Measurements from ENCODE around the gene KIAA0753. TPM values are rescaled to one million over a fixed set of nuclear protein-coding genes. Genes with fewer than 3 reads are reported as not detected.

KIAA0753 gene
- total and polyA plus RNA-seq, 10 of the 15 experiments (the other 5 are each of a cell fraction or from before 2014, with no cell fraction given): 2.2 to 15.2 (median 7.7) TPM

- H3K9ac ChIP-seq (ENCODE audit: control insufficient read depth, insufficient read depth, low read length): no peak overlapping the region
- 40% methylated on average over 11 of the region's 11 CpGs for WGBS (ENCODE audit: insufficient coverage, insufficient replicate concordance, low lambda C conversion rate, missing lambda C conversion rate)
- peaks cover 11 to 21% of the 10 kb centered on the region in 2 experiments; a peak in 3 of 4 replicates for H3K27me3 ChIP-seq (replicated peaks in 1 of 2; ENCODE audit: control insufficient read depth in 2 of 2, insufficient read depth in 2 of 2, low read length in 1 of 2)
- TF ChIP-seq CBX3 (IDR thresholded peaks at IDR 0.05; ENCODE audit: borderline replicate concordance, low read depth) (no peak), ATF2 (IDR thresholded peaks at IDR 0.05; ENCODE audit: low read length) (no peak), MTA3 (IDR thresholded peaks at IDR 0.05; ENCODE audit: borderline replicate concordance, low read length) (no peak), FOXM1 (IDR thresholded peaks at IDR 0.05; ENCODE audit: low read depth, low read length) (no peak), ZNF687 (IDR thresholded peaks at IDR 0.05) (no peak)
- H3K27ac ChIP-seq (ENCODE audit: control insufficient read depth, insufficient read depth): no peak overlapping the region
- no peaks in the 10 kb centered on the region for H3K36me3 ChIP-seq (ENCODE audit: control insufficient read depth in 2 of 2, insufficient read depth in 2 of 2, low read length in 1 of 2)
- no TSS peak for BruUV-seq (replicated peaks)
- in situ Hi-C loops (cut with MboI) (no loop called here), intact Hi-C loops (cut with micrococcal nuclease; ENCODE audit: unreplicated experiment) (no loop called here)
- H3K4me1 ChIP-seq (ENCODE audit: control insufficient read depth, insufficient read depth, low read length): no peaks in the 10 kb centered on the region
- no peak overlapping the region for H2AFZ ChIP-seq (ENCODE audit: control insufficient read depth, low read depth, low read length)
- ATAC-seq (no peak), DNase-seq (ENCODE audit: low read depth, low spot score) (no peak), FAIRE-seq (no peak)
- H4K20me1 ChIP-seq (ENCODE audit: control insufficient read depth, insufficient read depth): no peaks in the 10 kb centered on the region
- ChIA-PET POLR2A (no interaction called here), CTCF (no interaction called here), SMC1A (ENCODE audit: uncharacterized antibody, unreplicated experiment) (no interaction called here), RAD21 (ENCODE audit: unreplicated experiment) (no interaction called here)
- H3K79me2 ChIP-seq (ENCODE audit: control insufficient read depth, insufficient read depth, low read length): no peaks in the 10 kb centered on the region
- no peaks in the 10 kb centered on the region for H3K9me3 ChIP-seq (replicated peaks; ENCODE audit: control insufficient read depth, insufficient read depth, low read length)
- no peak overlapping the region for H3K4me3 ChIP-seq
- H3K4me2 ChIP-seq (ENCODE audit: control insufficient read depth, insufficient read depth): no peak overlapping the region
These were observed 81.4 kb downstream of the KIAA0753 start for GRCh38 chr17:6558932-6559752.
